WERI-Rb-1 (cell line): ENCODE data around the gene GALNT17.

Experiments
- DNase-seq: peaks from one replicate; pipeline ENCODE4 v3.0.0-alpha.2; 2020
- H3K27ac ChIP-seq: fragments of 250-450 bp; sonication (Bioruptor Pico); 2 replicates; pipeline ENCODE4 v1.5.1; 2020; ENCODE audit warnings: mild to moderate bottlenecking, moderate library complexity
- H3K27me3 ChIP-seq: fragments of 250-450 bp; sonication (Bioruptor Pico); 2 replicates; pipeline ENCODE4 v1.5.1; 2021; ENCODE audit warnings: mild to moderate bottlenecking, low read depth, moderate library complexity; ENCODE audit not compliant: insufficient read depth, severe bottlenecking
- H3K36me3 ChIP-seq: fragments of 250-450 bp; sonication (Bioruptor Pico); 2 replicates; pipeline ENCODE4 v1.5.1; 2020; ENCODE audit warnings: mild to moderate bottlenecking, moderate library complexity
- H3K4me3 ChIP-seq: 2 replicates; pipeline ENCODE4 v1.5.1; 2011; ENCODE audit warnings: low read depth, mild to moderate bottlenecking, control low read depth, low read length
- H3K9me3 ChIP-seq: fragments of 250-450 bp; sonication (Bioruptor Pico); 2 replicates; pipeline ENCODE4 v1.5.1; 2021; ENCODE audit warnings: mild to moderate bottlenecking, moderate library complexity; ENCODE audit not compliant: severe bottlenecking
- CTCF ChIP-seq: IDR thresholded peaks from 2 replicates; pipeline ENCODE4 v1.5.1; 2011; ENCODE audit warnings: low read depth, mild to moderate bottlenecking, control low read depth, inconsistent platforms, low read length

GALNT17 gene

GRCh38 chr7:71345117-71345884 lies 213.4 kb downstream of the GALNT17 start:
- Histone ChIP-seq H3K27me3 (no peaks in the 10 kb centered on the region), H3K4me3 (no peak overlapping the region), H3K36me3 (no peaks in the 10 kb centered on the region), H3K9me3 (no peaks in the 10 kb centered on the region), H3K27ac (no peak overlapping the region)
- no peak for DNase-seq
- no peak for TF ChIP-seq CTCF

GRCh38 chr7:71348821-71349681 lies 217.1 kb downstream of the GALNT17 start:
- DNase-seq, result no peak
- no peak for TF ChIP-seq CTCF
- H3K27me3 ChIP-seq, result no peaks in the 10 kb centered on the region
- H3K9me3 ChIP-seq, result no peaks in the 10 kb centered on the region
- no peak overlapping the region for H3K27ac ChIP-seq
- no peaks in the 10 kb centered on the region for H3K36me3 ChIP-seq
- H3K4me3 ChIP-seq, result no peak overlapping the region

GRCh38 chr7:71349682-71350481 lies 217.9 kb downstream of the GALNT17 start:
- no peak for DNase-seq
- H3K27me3 ChIP-seq, result no peaks in the 10 kb centered on the region
- TF ChIP-seq CTCF, result no peak
- no peak overlapping the region for H3K4me3 ChIP-seq
- H3K9me3 ChIP-seq, result no peaks in the 10 kb centered on the region
- no peaks in the 10 kb centered on the region for H3K36me3 ChIP-seq
- H3K27ac ChIP-seq, result no peak overlapping the region

- H3K9me3 ChIP-seq, result no peaks in the 10 kb centered on the region
- no peak overlapping the region for H3K4me3 ChIP-seq
- no peaks in the 10 kb centered on the region for H3K36me3 ChIP-seq
- no peak for TF ChIP-seq CTCF
- no peaks in the 10 kb centered on the region for H3K27me3 ChIP-seq
- DNase-seq, result no peak
- no peak overlapping the region for H3K27ac ChIP-seq
Observed at GRCh38 chr7:71350680-71351079, 218.7 kb downstream of the GALNT17 start.

- DNase-seq, result no peak
- no peaks in the 10 kb centered on the region for H3K36me3 ChIP-seq
- H3K4me3 ChIP-seq, result no peak overlapping the region
- H3K27me3 ChIP-seq, result no peaks in the 10 kb centered on the region
- H3K9me3 ChIP-seq, result peaks cover 10% of the 10 kb centered on the region
- no peak for TF ChIP-seq CTCF
- no peak overlapping the region for H3K27ac ChIP-seq
Observed at GRCh38 chr7:71354716-71355115, 222.8 kb downstream of the GALNT17 start.
